ENCODE data around the gene SCN9A.
A peak's percentile ranks its signal among the peaks of the same experiment; 100 is the strongest.

SCN9A gene

GRCh38 chr2:166406374-166406773 lies 30.6 kb upstream of the SCN9A start:
- Histone ChIP-seq H3K4me3 (ENCODE audit: low read depth, low read length) (no peak overlapping the region), H3K9me3 (ENCODE audit: control insufficient read depth, insufficient read depth, low read depth, low read length) (no peaks in the 10 kb centered on the region), H3K27ac (ENCODE audit: extremely low read depth, low read depth, low read length) (no peak overlapping the region), H3K4me1 (ENCODE audit: control insufficient read depth, insufficient read depth, low read length) (peaks cover 8% of the 10 kb centered on the region; the same call in 1 of the 2 replicates), H3K36me3 (ENCODE audit: control insufficient read depth in 2 of 2, insufficient read depth in 1 of 2, low read length in 2 of 2) (no peaks in the 10 kb centered on the region)
- ChIA-PET CTCF (no interaction called here), POLR2A (no interaction called here)
- no peak for TF ChIP-seq ZNF266 (tag by site-specific recombination; IDR thresholded peaks at IDR 0.05; ENCODE audit: low read depth)
- TF ChIP-seq ZSCAN5A (tag by site-specific recombination; IDR thresholded peaks at IDR 0.05) = no peak
- no peak for TF ChIP-seq ZNF133 (tag by site-specific recombination; IDR thresholded peaks at IDR 0.05)
- TF ChIP-seq FEZF1 (tag by site-specific recombination; IDR thresholded peaks at IDR 0.05) = no peak
- TF ChIP-seq ZNF791 (tag by site-specific recombination; IDR thresholded peaks at IDR 0.05) = no peak

GRCh38 chr2:166405569-166405926 lies 29.8 kb upstream of the SCN9A start:
- ChIA-PET POLR2A (no interaction called here), CTCF (interaction anchor here (1.2 kb wide), 1 partner anchor 21 kb away, joined by 3 read pairs; no protein-coding TSS in a partner anchor)
- Histone ChIP-seq H3K4me1 (ENCODE audit: control insufficient read depth, insufficient read depth, low read length) (peaks cover 8% of the 10 kb centered on the region; the same call in 1 of the 2 replicates), H3K4me3 (ENCODE audit: low read depth, low read length) (no peak overlapping the region), H3K27ac (ENCODE audit: extremely low read depth, low read depth, low read length) (peak overlapping the region; percentile 54), H3K9me3 (ENCODE audit: control insufficient read depth, insufficient read depth, low read depth, low read length) (no peaks in the 10 kb centered on the region), H3K36me3 (ENCODE audit: control insufficient read depth in 2 of 2, insufficient read depth in 1 of 2, low read length in 2 of 2) (no peaks in the 10 kb centered on the region)
- TF ChIP-seq PRDM10 (tag by site-specific recombination; IDR thresholded peaks at IDR 0.05) (0 out of 2 replicates have a peak, but pooled peaks have one; percentile 14), ZNF791 (tag by site-specific recombination; IDR thresholded peaks at IDR 0.05) (no peak)

- POLR2A ChIA-PET = no interaction called here
- Histone ChIP-seq H3K4me3 (ENCODE audit: low read depth, low read length) (no peak overlapping the region), H3K36me3 (ENCODE audit: control insufficient read depth in 2 of 2, insufficient read depth in 1 of 2, low read length in 2 of 2) (no peaks in the 10 kb centered on the region), H3K4me1 (ENCODE audit: control insufficient read depth, insufficient read depth, low read length) (peaks cover 8% of the 10 kb centered on the region; the same call in 1 of the 2 replicates), H3K27ac (ENCODE audit: extremely low read depth, low read depth, low read length) (peak overlapping the region; percentile 54), H3K9me3 (ENCODE audit: control insufficient read depth, insufficient read depth, low read depth, low read length) (no peaks in the 10 kb centered on the region)
- CTCF ChIA-PET = interaction anchor here (1.2 kb wide), 1 partner anchor 21 kb away, joined by 3 read pairs; no protein-coding TSS in a partner anchor
- peak; percentile 63; the same call in 1 of the 2 replicates for TF ChIP-seq ZNF843 (tag by site-specific recombination; IDR thresholded peaks at IDR 0.05)
- TF ChIP-seq GLIS1 (tag by site-specific recombination; IDR thresholded peaks at IDR 0.05) = no peak
- no peak for TF ChIP-seq ZXDB (tag by site-specific recombination; IDR thresholded peaks at IDR 0.05)
- TF ChIP-seq ZNF747 (tag by site-specific recombination; IDR thresholded peaks at IDR 0.05) = no peak
- peak; percentile 30; the same call in 1 of the 2 replicates for TF ChIP-seq TRIM28 (IDR thresholded peaks at IDR 0.05; ENCODE audit: borderline replicate concordance, low read length)
- peak; percentile 95 for TF ChIP-seq TCF7L2 (IDR thresholded peaks at IDR 0.05; ENCODE audit: borderline replicate concordance, low read depth, low read length)
- peak; percentile 33; the same call in 1 of the 2 replicates for TF ChIP-seq ZBTB8A (tag by site-specific recombination; IDR thresholded peaks at IDR 0.05)
- 0 out of 2 replicates have a peak, but pooled peaks have one; percentile 20 for TF ChIP-seq ZNF350 (tag by site-specific recombination; IDR thresholded peaks at IDR 0.05)
- TF ChIP-seq ZBTB26 (tag by site-specific recombination; optimal IDR thresholded peaks at IDR 0.05) = no peak
- TF ChIP-seq ZSCAN23 (tag by site-specific recombination; IDR thresholded peaks at IDR 0.05) = no peak
- no peak for TF ChIP-seq ZNF792 (tag by site-specific recombination; IDR thresholded peaks at IDR 0.05)
- TF ChIP-seq PRDM1 (tag by site-specific recombination; IDR thresholded peaks at IDR 0.05) = no peak
- TF ChIP-seq ZBTB17 (tag by site-specific recombination; IDR thresholded peaks at IDR 0.05) = 0 out of 2 replicates have a peak, but pooled peaks have one; percentile 28
- TF ChIP-seq WT1 (tag by site-specific recombination; IDR thresholded peaks at IDR 0.05) = peak; percentile 45; the same call in 1 of the 2 replicates
- 0 out of 2 replicates have a peak, but pooled peaks have one; percentile 30 for TF ChIP-seq ZNF362 (tag by site-specific recombination; IDR thresholded peaks at IDR 0.05)
These were observed 29.3 kb upstream of the SCN9A start for GRCh38 chr2:166404831-166405568.
